Hypothalamus (tissue), 51 donors: ENCODE measurements around the gene TENM4.
A peak's percentile ranks its signal among the peaks of the same experiment; 100 is the strongest.

Experiments
- DNase-seq, 51 donors: peaks; one replicate each; lab custom pipeline; 2025; lab: John Stamatoyannopoulos, UW

Gene TENM4

GRCh38 chr11:78930810-78931523 is 509.9 kb downstream of the TENM4 start:
- no peak for DNase-seq

- no peak for DNase-seq
Observed at GRCh38 chr11:78929906-78930220, 511.0 kb downstream of the TENM4 start.

- DNase-seq = peak in 1 of 51 donors; percentile 28
Observed at GRCh38 chr11:78929207-78929905, 511.5 kb downstream of the TENM4 start.

- no peak for DNase-seq
Observed at GRCh38 chr11:78927511-78927910, 513.3 kb downstream of the TENM4 start.

GRCh38 chr11:78926633-78927338 is 514.0 kb downstream of the TENM4 start:
- no peak for DNase-seq

GRCh38 chr11:78925387-78925786 is 515.4 kb downstream of the TENM4 start:
- DNase-seq = no peak

- no peak for DNase-seq
Observed at GRCh38 chr11:78922859-78923625, 517.8 kb downstream of the TENM4 start.

GRCh38 chr11:78921509-78921908 is 519.3 kb downstream of the TENM4 start:
- no peak for DNase-seq

GRCh38 chr11:78920329-78920728 is 520.5 kb downstream of the TENM4 start:
- DNase-seq = no peak

GRCh38 chr11:78916759-78917158 is 524.1 kb downstream of the TENM4 start:
- no peak for DNase-seq

- DNase-seq = no peak
Observed at GRCh38 chr11:78914503-78914902, 526.3 kb downstream of the TENM4 start.

- no peak for DNase-seq
Observed at GRCh38 chr11:78912778-78913177, 528.1 kb downstream of the TENM4 start.

GRCh38 chr11:78910322-78910721 is 530.5 kb downstream of the TENM4 start:
- no peak for DNase-seq

GRCh38 chr11:78909386-78909785 is 531.4 kb downstream of the TENM4 start:
- DNase-seq = no peak

- no peak for DNase-seq
Observed at GRCh38 chr11:78907636-78908035, 533.2 kb downstream of the TENM4 start.

- DNase-seq = no peak
Observed at GRCh38 chr11:78906566-78906965, 534.3 kb downstream of the TENM4 start.

GRCh38 chr11:78905756-78906155 is 535.1 kb downstream of the TENM4 start:
- peak in 4 of 51 donors; percentile 4 to 10 (median 6) for DNase-seq

GRCh38 chr11:78902771-78903507 is 537.9 kb downstream of the TENM4 start:
- DNase-seq = no peak

GRCh38 chr11:78901831-78902230 is 539.0 kb downstream of the TENM4 start:
- no peak for DNase-seq

GRCh38 chr11:78898266-78898775 is 542.5 kb downstream of the TENM4 start:
- DNase-seq = no peak
